ENCODE results near the gene KRTAP10-2. TPM values are rescaled to one million over a fixed set of nuclear protein-coding genes. Genes with fewer than 3 reads are reported as not detected.

The KRTAP10-2 gene
- total RNA-seq, 1 experiment from 2014 or later, result not detected

- Histone ChIP-seq H3K9me3 (ENCODE audit: insufficient read depth, low read depth) (no peaks in the 10 kb centered on the region), H3F3A (ENCODE audit: insufficient read depth, low read depth) (no peaks in the 10 kb centered on the region), H3K79me2 (ENCODE audit: low read depth) (no peaks in the 10 kb centered on the region), H3K9me2 (ENCODE audit: insufficient read depth) (no peaks in the 10 kb centered on the region), H3K27ac (no peak overlapping the region), H3K4me1 (replicated peaks; ENCODE audit: insufficient read depth) (no peaks in the 10 kb centered on the region), H3K27me3 (ENCODE audit: insufficient read depth, low read depth) (peaks cover 59% of the 10 kb centered on the region), H2AFZ (no peak overlapping the region), H3K4me2 (no peak overlapping the region), H4K20me1 (ENCODE audit: insufficient read depth) (no peaks in the 10 kb centered on the region), H3K36me3 (ENCODE audit: low read depth) (no peaks in the 10 kb centered on the region), H3K4me3 (no peak overlapping the region)
- intact Hi-C loops (cut with micrococcal nuclease; ENCODE audit: unreplicated experiment), result no loop called here
- no TSS peak for BruUV-seq (replicated peaks)
- TF ChIP-seq CTCF (conservative IDR thresholded peaks at IDR 0.05) (no peak), EZH2 (IDR thresholded peaks at IDR 0.05; ENCODE audit: low read depth) (no peak)
- ChIA-PET POLR2A (ENCODE audit: unreplicated experiment) (no interaction called here), CTCF (no interaction called here)
- DNase-seq, result no peak
These were observed 18.7 kb upstream of the KRTAP10-2 start for GRCh38 chr21:44569861-44570517.

GRCh38 chr21:44568667-44569556 is 17.6 kb upstream of the KRTAP10-2 start:
- DNase-seq, result no peak
- no peaks in the 10 kb centered on the region for H3K9me3 ChIP-seq (ENCODE audit: insufficient read depth, low read depth)
- H3K27me3 ChIP-seq (ENCODE audit: insufficient read depth, low read depth), result peaks cover 62% of the 10 kb centered on the region
- H3K9me2 ChIP-seq (ENCODE audit: insufficient read depth), result no peaks in the 10 kb centered on the region
- no peak overlapping the region for H3K27ac ChIP-seq
- no peaks in the 10 kb centered on the region for H4K20me1 ChIP-seq (ENCODE audit: insufficient read depth)
- no peaks in the 10 kb centered on the region for H3F3A ChIP-seq (ENCODE audit: insufficient read depth, low read depth)
- CTCF ChIA-PET, result no interaction called here
- no peak overlapping the region for H3K4me2 ChIP-seq
- no peak overlapping the region for H3K4me3 ChIP-seq
- POLR2A ChIA-PET (ENCODE audit: unreplicated experiment), result no interaction called here
- no peaks in the 10 kb centered on the region for H3K79me2 ChIP-seq (ENCODE audit: low read depth)
- no TSS peak for BruUV-seq (replicated peaks)
- H3K36me3 ChIP-seq (ENCODE audit: low read depth), result no peaks in the 10 kb centered on the region
- H3K4me1 ChIP-seq (replicated peaks; ENCODE audit: insufficient read depth), result no peaks in the 10 kb centered on the region
- no peak overlapping the region for H2AFZ ChIP-seq
- intact Hi-C loops (cut with micrococcal nuclease; ENCODE audit: unreplicated experiment), result no loop called here
- TF ChIP-seq EZH2 (IDR thresholded peaks at IDR 0.05; ENCODE audit: low read depth) (no peak), CTCF (conservative IDR thresholded peaks at IDR 0.05) (no peak)

- intact Hi-C loops (cut with micrococcal nuclease; ENCODE audit: unreplicated experiment), result no loop called here
- Histone ChIP-seq H3K27ac (no peak overlapping the region), H3K9me2 (ENCODE audit: insufficient read depth) (no peaks in the 10 kb centered on the region), H3K27me3 (ENCODE audit: insufficient read depth, low read depth) (peaks cover 64% of the 10 kb centered on the region), H3K36me3 (ENCODE audit: low read depth) (no peaks in the 10 kb centered on the region), H2AFZ (no peak overlapping the region), H3K4me3 (no peak overlapping the region), H3F3A (ENCODE audit: insufficient read depth, low read depth) (no peaks in the 10 kb centered on the region), H3K9me3 (ENCODE audit: insufficient read depth, low read depth) (no peaks in the 10 kb centered on the region), H3K4me1 (replicated peaks; ENCODE audit: insufficient read depth) (no peaks in the 10 kb centered on the region), H4K20me1 (ENCODE audit: insufficient read depth) (no peaks in the 10 kb centered on the region), H3K4me2 (no peak overlapping the region), H3K79me2 (ENCODE audit: low read depth) (no peaks in the 10 kb centered on the region)
- ChIA-PET POLR2A (ENCODE audit: unreplicated experiment) (no interaction called here), CTCF (no interaction called here)
- DNase-seq, result no peak
- no TSS peak for BruUV-seq (replicated peaks)
- TF ChIP-seq CTCF (conservative IDR thresholded peaks at IDR 0.05), result no peak
- TF ChIP-seq EZH2 (IDR thresholded peaks at IDR 0.05; ENCODE audit: low read depth), result no peak
These were observed 17.0 kb upstream of the KRTAP10-2 start for GRCh38 chr21:44568261-44568660.
